Loucy (cell line): ENCODE data around the gene SUPT3H.

Experiments used
- EZH2phosphoT487 ChIP-seq: fragments of 200-600 bp; IDR thresholded peaks from 2 replicates; pipeline ENCODE4 v1.6.1; 2018; ENCODE audit warnings: antibody characterized with exemption, mild to moderate bottlenecking, moderate library complexity, borderline replicate concordance
- TF ChIP-seq, protein P1 (sequence below): fragments of 200-600 bp; sonication (generic); conservative IDR thresholded peaks from 2 replicates; pipeline ENCODE4 v1.5.1; 2014; ENCODE audit warnings: mild to moderate bottlenecking, antibody characterized with exemption, low read length

- TF ChIP-seq, protein P1, sequence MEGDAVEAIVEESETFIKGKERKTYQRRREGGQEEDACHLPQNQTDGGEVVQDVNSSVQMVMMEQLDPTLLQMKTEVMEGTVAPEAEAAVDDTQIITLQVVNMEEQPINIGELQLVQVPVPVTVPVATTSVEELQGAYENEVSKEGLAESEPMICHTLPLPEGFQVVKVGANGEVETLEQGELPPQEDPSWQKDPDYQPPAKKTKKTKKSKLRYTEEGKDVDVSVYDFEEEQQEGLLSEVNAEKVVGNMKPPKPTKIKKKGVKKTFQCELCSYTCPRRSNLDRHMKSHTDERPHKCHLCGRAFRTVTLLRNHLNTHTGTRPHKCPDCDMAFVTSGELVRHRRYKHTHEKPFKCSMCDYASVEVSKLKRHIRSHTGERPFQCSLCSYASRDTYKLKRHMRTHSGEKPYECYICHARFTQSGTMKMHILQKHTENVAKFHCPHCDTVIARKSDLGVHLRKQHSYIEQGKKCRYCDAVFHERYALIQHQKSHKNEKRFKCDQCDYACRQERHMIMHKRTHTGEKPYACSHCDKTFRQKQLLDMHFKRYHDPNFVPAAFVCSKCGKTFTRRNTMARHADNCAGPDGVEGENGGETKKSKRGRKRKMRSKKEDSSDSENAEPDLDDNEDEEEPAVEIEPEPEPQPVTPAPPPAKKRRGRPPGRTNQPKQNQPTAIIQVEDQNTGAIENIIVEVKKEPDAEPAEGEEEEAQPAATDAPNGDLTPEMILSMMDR: no peak
- TF ChIP-seq EZH2phosphoT487: no peak
Measured at GRCh38 chr6:45044086-45044485, 333.6 kb downstream of the SUPT3H start.
